DOHH2 (cell line): ENCODE measurements around the gene NOD1.

ENCODE experiments used
- H3F3A ChIP-seq: fragments of 200-600 bp; sonication (generic), shearing (Covaris generic); 2 replicates; pipeline ENCODE4 v1.6.0; 2016; ENCODE audit warnings: antibody characterized with exemption, mild to moderate bottlenecking; ENCODE audit not compliant: control insufficient read depth, insufficient read depth
- H3K27ac ChIP-seq: fragments of 200-600 bp; sonication (generic); 2 replicates; pipeline ENCODE4 v1.5.1; 2014; ENCODE audit warnings: low read depth, mild to moderate bottlenecking, low read length, moderate library complexity
- H3K27me3 ChIP-seq: fragments of 200-600 bp; sonication (generic); 2 replicates; pipeline ENCODE4 v1.6.1; 2014; ENCODE audit warnings: mild to moderate bottlenecking, low read length, mixed read lengths; ENCODE audit not compliant: control insufficient read depth
- H3K36me3 ChIP-seq: fragments of 200-600 bp; sonication (generic); 2 replicates; pipeline ENCODE4 v1.6.1; 2014; ENCODE audit warnings: mild to moderate bottlenecking, low read length, moderate library complexity, mixed read lengths; ENCODE audit not compliant: control insufficient read depth
- H3K4me1 ChIP-seq: fragments of 200-600 bp; sonication (generic); 2 replicates; pipeline ENCODE4 v1.6.1; 2014; ENCODE audit warnings: mild to moderate bottlenecking, low read length, mixed read lengths; ENCODE audit not compliant: control insufficient read depth
- H3K4me2 ChIP-seq: fragments of 200-600 bp; sonication (generic); 2 replicates; pipeline ENCODE4 v1.6.0; 2014; ENCODE audit warnings: mild to moderate bottlenecking, low read length, moderate library complexity
- H3K4me3 ChIP-seq: fragments of 200-600 bp; sonication (generic); 2 replicates; pipeline ENCODE4 v1.5.1; 2014; ENCODE audit warnings: mild to moderate bottlenecking, low read length, mixed read lengths
- H3K79me2 ChIP-seq: fragments of 200-600 bp; sonication (generic); 2 replicates; pipeline ENCODE4 v1.6.1; 2014; ENCODE audit warnings: mild to moderate bottlenecking, low read length, mixed read lengths; ENCODE audit not compliant: control insufficient read depth
- H3K9me2 ChIP-seq: fragments of 200-600 bp; sonication (generic); replicated peaks from 2 replicates; pipeline ENCODE4 v1.6.1; 2014; ENCODE audit warnings: mild to moderate bottlenecking, low read length, mixed read lengths; ENCODE audit not compliant: control insufficient read depth
- H3K9me3 ChIP-seq: fragments of 200-600 bp; sonication (generic); 2 replicates; pipeline ENCODE4 v1.6.1; 2014; ENCODE audit warnings: antibody characterized with exemption, low read length, mixed read lengths; ENCODE audit not compliant: control insufficient read depth, insufficient read depth
- H4K20me1 ChIP-seq: fragments of 200-600 bp; sonication (generic); 2 replicates; pipeline ENCODE4 v1.6.0; 2014; ENCODE audit warnings: low read depth, mild to moderate bottlenecking, antibody characterized with exemption, low read length, moderate library complexity; ENCODE audit not compliant: control insufficient read depth, insufficient read depth
- CTCF ChIP-seq: fragments of 200-600 bp; sonication (generic); IDR thresholded peaks from one replicate; pipeline ENCODE4 v1.5.1; 2014; ENCODE audit warnings: antibody characterized with exemption, mild to moderate bottlenecking, low read depth, low read length; ENCODE audit not compliant: poor library complexity, severe bottlenecking
- EZH2phosphoT487 ChIP-seq: fragments of 200-600 bp; sonication (generic); IDR thresholded peaks from 2 replicates; pipeline ENCODE4 v1.6.1; 2017; ENCODE audit warnings: borderline replicate concordance, mild to moderate bottlenecking, antibody characterized with exemption, low read length, moderate library complexity, mixed read lengths

NOD1 gene

DNA sequence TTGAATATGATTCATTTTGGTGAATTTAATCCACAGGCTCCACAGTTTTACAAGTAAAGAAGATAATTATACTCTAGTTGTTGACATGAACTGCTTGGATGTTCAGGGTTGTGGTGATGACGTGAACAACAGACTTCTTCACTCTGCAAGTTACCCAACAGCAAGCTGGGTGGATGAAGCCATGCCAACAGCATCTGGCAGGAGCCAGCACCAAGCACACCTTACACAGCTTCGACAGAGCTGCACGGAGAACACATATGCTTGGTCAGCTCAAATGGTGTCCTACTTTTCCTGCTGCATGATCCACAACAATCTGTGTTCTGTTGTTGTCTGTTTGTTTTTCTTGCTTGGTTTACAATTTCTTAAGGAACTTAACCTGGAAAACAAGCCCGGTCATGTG lies 9.8 kb downstream of the NOD1 start:
- Histone ChIP-seq H3K9me3 (no peaks in the 10 kb centered on the region), H3K27me3 (no peaks in the 10 kb centered on the region), H3K79me2 (no peaks in the 10 kb centered on the region), H4K20me1 (no peaks in the 10 kb centered on the region), H3F3A (no peaks in the 10 kb centered on the region), H3K4me2 (no peak overlapping the region), H3K9me2 (no peaks in the 10 kb centered on the region), H3K36me3 (no peaks in the 10 kb centered on the region), H3K4me3 (no peak overlapping the region), H3K27ac (no peak overlapping the region), H3K4me1 (peaks cover 58% of the 10 kb centered on the region)
- TF ChIP-seq CTCF: no peak
- TF ChIP-seq EZH2phosphoT487: no peak

- Histone ChIP-seq H3K4me3 (no peak overlapping the region), H3K4me2 (no peak overlapping the region), H3K9me2 (no peaks in the 10 kb centered on the region), H3K27me3 (no peaks in the 10 kb centered on the region), H4K20me1 (no peaks in the 10 kb centered on the region), H3K9me3 (no peaks in the 10 kb centered on the region), H3K4me1 (peaks cover 58% of the 10 kb centered on the region), H3F3A (no peaks in the 10 kb centered on the region), H3K79me2 (no peaks in the 10 kb centered on the region), H3K27ac (no peak overlapping the region), H3K36me3 (no peaks in the 10 kb centered on the region)
- TF ChIP-seq EZH2phosphoT487 (no peak), CTCF (no peak)
Measured at GRCh38 chr7:30468041-30468440, 10.5 kb downstream of the NOD1 start.

DNA sequence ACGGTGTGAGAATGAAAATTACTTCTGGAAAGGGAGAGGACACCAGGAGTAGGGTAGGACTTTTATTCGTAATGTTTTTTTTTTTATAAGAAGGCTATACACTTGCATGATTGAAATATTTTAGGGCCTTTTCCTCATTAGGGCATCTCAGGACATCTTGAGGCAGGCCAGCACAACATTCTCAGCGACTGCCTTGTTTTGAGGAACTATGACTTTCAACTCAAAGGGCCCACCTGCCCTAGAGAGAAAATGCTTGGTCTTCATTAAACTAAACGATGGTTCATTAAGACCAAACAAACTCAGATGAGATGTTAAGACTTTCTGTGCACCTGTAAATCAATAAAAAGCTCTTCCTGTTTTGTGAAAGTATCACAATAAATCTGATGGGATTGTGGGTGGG lies 11.3 kb downstream of the NOD1 start:
- Histone ChIP-seq H3K4me1 (peaks cover 60% of the 10 kb centered on the region), H4K20me1 (no peaks in the 10 kb centered on the region), H3K9me2 (no peaks in the 10 kb centered on the region), H3K9me3 (no peaks in the 10 kb centered on the region), H3K27ac (no peak overlapping the region), H3K4me3 (no peak overlapping the region), H3K27me3 (no peaks in the 10 kb centered on the region), H3F3A (no peaks in the 10 kb centered on the region), H3K4me2 (no peak overlapping the region), H3K79me2 (no peaks in the 10 kb centered on the region), H3K36me3 (no peaks in the 10 kb centered on the region)
- TF ChIP-seq CTCF: no peak
- no peak for TF ChIP-seq EZH2phosphoT487

- Histone ChIP-seq H3K4me1 (peaks cover 58% of the 10 kb centered on the region), H3K79me2 (no peaks in the 10 kb centered on the region), H3K4me2 (no peak overlapping the region), H3K9me2 (no peaks in the 10 kb centered on the region), H3F3A (no peaks in the 10 kb centered on the region), H3K27ac (no peak overlapping the region), H3K27me3 (no peaks in the 10 kb centered on the region), H4K20me1 (no peaks in the 10 kb centered on the region), H3K9me3 (no peaks in the 10 kb centered on the region), H3K4me3 (no peak overlapping the region), H3K36me3 (no peaks in the 10 kb centered on the region)
- TF ChIP-seq CTCF (no peak), EZH2phosphoT487 (no peak)
Measured at GRCh38 chr7:30466266-30466665, 12.3 kb downstream of the NOD1 start.
